Adrenal gland (tissue), 5 donors: ENCODE results near the gene C13orf42.

Experiments
- POLR2A ChIP-seq, 2 donors: fragments of 450-650 bp; IDR thresholded peaks; one replicate each; pipeline ENCODE4 v1.6.1; 2017; ENCODE audit warnings: antibody characterized with exemption in 2 of 2, mild to moderate bottlenecking in 2 of 2, moderate library complexity in 1 of 2
- TF ChIP-seq, protein P1 (sequence below), 6 experiments: fragments of 450-650 bp in 4 of 6; fragments of 200-600 bp in 2 of 6; sonication (generic) in 1 of 6; IDR thresholded peaks; 1 replicate in 5 of 6; 2 replicates in 1 of 6; pipeline versions ENCODE4 v1.5.1 to v1.8.0; 2016 to 2021; ENCODE audit warnings: antibody characterized with exemption in 6 of 6, mild to moderate bottlenecking in 2 of 6, moderate library complexity in 1 of 6
- donor health status: DM: no; HTN: no; CAD: no.

- no peak for TF ChIP-seq POLR2A (IDR thresholded peaks at IDR 0.05)
- TF ChIP-seq, protein P1, sequence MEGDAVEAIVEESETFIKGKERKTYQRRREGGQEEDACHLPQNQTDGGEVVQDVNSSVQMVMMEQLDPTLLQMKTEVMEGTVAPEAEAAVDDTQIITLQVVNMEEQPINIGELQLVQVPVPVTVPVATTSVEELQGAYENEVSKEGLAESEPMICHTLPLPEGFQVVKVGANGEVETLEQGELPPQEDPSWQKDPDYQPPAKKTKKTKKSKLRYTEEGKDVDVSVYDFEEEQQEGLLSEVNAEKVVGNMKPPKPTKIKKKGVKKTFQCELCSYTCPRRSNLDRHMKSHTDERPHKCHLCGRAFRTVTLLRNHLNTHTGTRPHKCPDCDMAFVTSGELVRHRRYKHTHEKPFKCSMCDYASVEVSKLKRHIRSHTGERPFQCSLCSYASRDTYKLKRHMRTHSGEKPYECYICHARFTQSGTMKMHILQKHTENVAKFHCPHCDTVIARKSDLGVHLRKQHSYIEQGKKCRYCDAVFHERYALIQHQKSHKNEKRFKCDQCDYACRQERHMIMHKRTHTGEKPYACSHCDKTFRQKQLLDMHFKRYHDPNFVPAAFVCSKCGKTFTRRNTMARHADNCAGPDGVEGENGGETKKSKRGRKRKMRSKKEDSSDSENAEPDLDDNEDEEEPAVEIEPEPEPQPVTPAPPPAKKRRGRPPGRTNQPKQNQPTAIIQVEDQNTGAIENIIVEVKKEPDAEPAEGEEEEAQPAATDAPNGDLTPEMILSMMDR (IDR thresholded peaks at IDR 0.05) = no peak
These were observed 19.2 kb downstream of the C13orf42 start for GRCh38 chr13:51091839-51092238.
